ENCODE results near the gene PPP3CA.

GRCh38 chr4:101346351-101347266 lies 717 bp downstream of the PPP3CA start:
- TF ChIP-seq EZH2phosphoT487 (IDR thresholded peaks at IDR 0.05; ENCODE audit: low read length): no peak
- TF ChIP-seq CTCF (IDR thresholded peaks at IDR 0.05; ENCODE audit: low read length): no peak
- no peak for TF ChIP-seq EZH2 (optimal IDR thresholded peaks at IDR 0.05; ENCODE audit: low read depth, low read length)

Measured in MM.1S (cell line).